Activated B cell treated with CpG ODN at 0.5 μM for 24 hours (primary cell): ENCODE data around the gene PPP1R18. TPM values are rescaled to one million over a fixed set of nuclear protein-coding genes. Genes with fewer than 3 reads are reported as not detected.

Experiments used
- ATAC-seq: fragments of 200-7000 bp; cut with Tn5 transposase; one replicate; pipeline ENCODE4 v1.10.0; 2021; ENCODE audit warnings: low read depth, mild to moderate bottlenecking, moderate library complexity
- CTCF ChIA-PET: fragments of 350-600 bp; sonication (Branson Sonifier 250); formaldehyde crosslinking; loops from one replicate; lab custom pipeline; 2021; ENCODE audit warnings: antibody characterized with exemption; lab: Charles Lee
- POLR2A ChIA-PET: fragments of 350-600 bp; sonication (Branson Sonifier 250); formaldehyde crosslinking; loops from one replicate; lab custom pipeline; 2021; ENCODE audit warnings: antibody characterized with exemption; lab: Charles Lee
- DNase-seq: peaks from one replicate; pipeline ENCODE4 v3.0.0; 2022
- H3K27ac Mint-ChIP-seq: one replicate; pipeline ENCODE4 v1.8.0; 2020; ENCODE audit warnings: mixed read lengths
- H3K27me3 Mint-ChIP-seq: one replicate; pipeline ENCODE4 v1.8.0; 2021; ENCODE audit warnings: mixed read lengths
- H3K36me3 Mint-ChIP-seq: one replicate; pipeline ENCODE4 v1.8.0; 2021; ENCODE audit warnings: low read depth, mixed read lengths
- H3K4me1 Mint-ChIP-seq: one replicate; pipeline ENCODE4 v1.8.0; 2021; ENCODE audit warnings: mixed read lengths
- H3K4me3 Mint-ChIP-seq: one replicate; pipeline ENCODE4 v1.8.0; 2020; ENCODE audit warnings: mild to moderate bottlenecking, mixed read lengths
- H3K9me3 Mint-ChIP-seq: one replicate; pipeline ENCODE4 v1.8.0; 2020; ENCODE audit warnings: mixed read lengths
- intact Hi-C: fragments of 100-400 bp; cut with micrococcal nuclease; formaldehyde crosslinking; loops from one replicate; pipeline ENCODE4 v1.15.1; 2024
- total RNA-seq: library from RNA; stranded (reverse); gene quantifications from 2 replicates; pipeline ENCODE4 v1.2.3, GENCODE V29; 2022
- TF ChIP-seq, protein P1 (sequence below): fragments of 200-600 bp; IDR thresholded peaks from one replicate; pipeline ENCODE4 v1.8.0; 2022; ENCODE audit warnings: antibody characterized with exemption, mild to moderate bottlenecking

PPP1R18 gene
- total RNA-seq, 1 donor from 2014 or later, result 104 TPM

DNA sequence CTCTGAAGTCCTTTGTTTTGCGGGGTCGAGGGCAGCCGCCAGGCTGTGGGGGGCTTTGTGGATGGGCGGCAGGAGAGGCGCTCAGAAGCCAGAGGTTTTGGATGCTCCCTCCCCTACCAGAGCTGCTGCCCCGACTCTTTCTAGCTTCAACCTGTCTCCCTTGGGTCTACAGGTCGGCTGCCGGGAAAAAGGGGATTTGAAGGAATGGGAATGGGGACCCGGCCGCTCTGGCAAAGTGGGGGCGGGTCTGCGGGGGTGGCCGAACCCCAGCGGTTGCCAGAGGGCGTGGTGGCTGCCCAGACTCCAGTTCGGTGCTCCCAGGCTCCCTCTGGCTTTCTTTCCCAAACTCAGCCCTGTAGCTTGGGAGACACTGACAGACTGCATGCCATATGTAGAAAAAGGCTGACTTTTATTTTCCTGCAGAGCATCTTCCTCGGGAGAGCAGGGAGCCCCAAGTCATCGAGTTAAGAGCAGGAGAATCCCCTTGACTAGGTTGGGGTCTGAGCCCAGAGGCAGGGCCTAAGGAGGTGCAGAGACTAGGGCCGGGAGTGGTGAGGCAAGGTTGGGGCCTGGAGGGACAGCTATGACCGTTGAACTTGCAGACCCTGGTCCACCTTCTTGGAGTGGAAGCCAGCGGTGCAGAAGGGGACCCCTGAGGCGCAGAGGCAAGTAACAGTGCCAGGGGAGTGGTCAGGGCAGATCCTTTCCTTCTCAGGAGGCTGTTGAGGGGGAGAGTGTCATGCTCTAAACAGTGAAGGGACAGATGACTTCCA lies 1.4 kb upstream of the PPP1R18 start:
- POLR2A ChIA-PET, result interaction anchor here (0.6 to 8.2 kb wide), 9 partner anchors 9 to 197 kb away, joined by 3 to 262 read pairs (median 6); partner anchors contain the start of genes DHX16, MDC1, MRPS18B and PPP1R10
- H3K27me3 Mint-ChIP-seq, result no peaks in the 10 kb centered on the region
- TF ChIP-seq, protein P1, sequence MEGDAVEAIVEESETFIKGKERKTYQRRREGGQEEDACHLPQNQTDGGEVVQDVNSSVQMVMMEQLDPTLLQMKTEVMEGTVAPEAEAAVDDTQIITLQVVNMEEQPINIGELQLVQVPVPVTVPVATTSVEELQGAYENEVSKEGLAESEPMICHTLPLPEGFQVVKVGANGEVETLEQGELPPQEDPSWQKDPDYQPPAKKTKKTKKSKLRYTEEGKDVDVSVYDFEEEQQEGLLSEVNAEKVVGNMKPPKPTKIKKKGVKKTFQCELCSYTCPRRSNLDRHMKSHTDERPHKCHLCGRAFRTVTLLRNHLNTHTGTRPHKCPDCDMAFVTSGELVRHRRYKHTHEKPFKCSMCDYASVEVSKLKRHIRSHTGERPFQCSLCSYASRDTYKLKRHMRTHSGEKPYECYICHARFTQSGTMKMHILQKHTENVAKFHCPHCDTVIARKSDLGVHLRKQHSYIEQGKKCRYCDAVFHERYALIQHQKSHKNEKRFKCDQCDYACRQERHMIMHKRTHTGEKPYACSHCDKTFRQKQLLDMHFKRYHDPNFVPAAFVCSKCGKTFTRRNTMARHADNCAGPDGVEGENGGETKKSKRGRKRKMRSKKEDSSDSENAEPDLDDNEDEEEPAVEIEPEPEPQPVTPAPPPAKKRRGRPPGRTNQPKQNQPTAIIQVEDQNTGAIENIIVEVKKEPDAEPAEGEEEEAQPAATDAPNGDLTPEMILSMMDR, result no peak
- ATAC-seq (no peak), DNase-seq (no peak)
- H3K4me1 Mint-ChIP-seq, result peaks cover 74% of the 10 kb centered on the region
- no peaks in the 10 kb centered on the region for H3K9me3 Mint-ChIP-seq
- H3K36me3 Mint-ChIP-seq, result peaks cover 32% of the 10 kb centered on the region
- CTCF ChIA-PET, result interaction anchor here (0.7 to 6.1 kb wide), 8 partner anchors 8 to 42 kb away, joined by 3 to 58 read pairs (median 6); partner anchors contain the start of genes DHX16 and MDC1
- intact Hi-C loops, result loop anchor here (1.0 to 10.0 kb wide), 3 partner anchors 15 to 877 kb away; partner anchors contain the start of genes DHX16 and MDC1
- peak overlapping the region; percentile 99 for H3K27ac Mint-ChIP-seq
- peak overlapping the region; percentile 92 for H3K4me3 Mint-ChIP-seq

DNA sequence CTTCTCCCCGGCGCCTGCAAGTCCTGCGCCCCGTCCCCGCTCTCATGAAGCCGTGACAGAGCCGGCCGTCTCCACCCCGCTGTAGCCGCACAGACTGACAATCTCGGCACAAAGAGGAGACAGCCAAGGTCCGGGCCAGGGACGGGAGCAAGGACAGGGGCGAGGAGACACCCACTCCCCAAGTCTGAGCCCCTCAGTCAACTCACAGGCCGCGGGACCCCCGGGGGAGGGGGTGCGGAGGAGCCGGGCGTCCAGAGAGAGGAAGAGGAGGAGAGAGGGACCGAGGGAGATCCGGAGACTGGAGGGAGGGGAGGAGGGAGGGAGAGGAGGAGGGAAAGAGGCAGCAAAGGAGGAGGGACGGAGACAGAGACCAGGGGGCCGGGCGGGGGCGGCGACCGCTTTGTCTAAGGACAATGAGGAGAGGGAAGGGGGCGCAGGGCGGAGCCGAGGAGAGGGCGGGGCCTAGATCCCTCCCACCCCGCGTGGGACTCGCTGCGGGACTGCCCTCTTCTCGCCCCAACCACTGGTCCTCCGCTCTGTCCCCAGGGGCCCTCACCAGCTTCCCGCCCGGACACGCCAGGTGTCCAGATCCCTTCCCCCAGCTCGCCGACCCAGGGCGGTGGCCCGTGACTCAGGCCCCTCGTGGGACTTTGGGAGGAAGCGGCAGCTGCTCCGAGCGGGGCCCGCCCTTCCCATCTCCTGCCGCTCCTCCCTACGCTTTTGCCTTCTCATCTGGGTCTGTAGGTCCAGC lies 638 bp upstream of the PPP1R18 start:
- H3K4me1 Mint-ChIP-seq, result peaks cover 78% of the 10 kb centered on the region
- CTCF ChIA-PET, result interaction anchor here (1.8 to 6.1 kb wide), 4 partner anchors 7 to 35 kb away, joined by 5 to 58 read pairs (median 26); partner anchors contain the start of genes DHX16 and MDC1
- POLR2A ChIA-PET, result interaction anchor here (0.6 to 8.2 kb wide), 9 partner anchors 8 to 197 kb away, joined by 3 to 262 read pairs (median 6); partner anchors contain the start of genes DHX16, MDC1, MRPS18B and PPP1R10
- H3K36me3 Mint-ChIP-seq, result peaks cover 38% of the 10 kb centered on the region
- H3K27ac Mint-ChIP-seq, result peak overlapping the region; percentile 99
- ATAC-seq, result peak; percentile 56
- intact Hi-C loops, result loop anchor here (1.0 to 10.0 kb wide), 3 partner anchors 14 to 878 kb away; partner anchors contain the start of genes DHX16 and MDC1
- peak overlapping the region; percentile 92 for H3K4me3 Mint-ChIP-seq
- H3K27me3 Mint-ChIP-seq, result no peaks in the 10 kb centered on the region
- no peaks in the 10 kb centered on the region for H3K9me3 Mint-ChIP-seq
- DNase-seq, result peak; percentile 82
- TF ChIP-seq, protein P1, result no peak

DNA sequence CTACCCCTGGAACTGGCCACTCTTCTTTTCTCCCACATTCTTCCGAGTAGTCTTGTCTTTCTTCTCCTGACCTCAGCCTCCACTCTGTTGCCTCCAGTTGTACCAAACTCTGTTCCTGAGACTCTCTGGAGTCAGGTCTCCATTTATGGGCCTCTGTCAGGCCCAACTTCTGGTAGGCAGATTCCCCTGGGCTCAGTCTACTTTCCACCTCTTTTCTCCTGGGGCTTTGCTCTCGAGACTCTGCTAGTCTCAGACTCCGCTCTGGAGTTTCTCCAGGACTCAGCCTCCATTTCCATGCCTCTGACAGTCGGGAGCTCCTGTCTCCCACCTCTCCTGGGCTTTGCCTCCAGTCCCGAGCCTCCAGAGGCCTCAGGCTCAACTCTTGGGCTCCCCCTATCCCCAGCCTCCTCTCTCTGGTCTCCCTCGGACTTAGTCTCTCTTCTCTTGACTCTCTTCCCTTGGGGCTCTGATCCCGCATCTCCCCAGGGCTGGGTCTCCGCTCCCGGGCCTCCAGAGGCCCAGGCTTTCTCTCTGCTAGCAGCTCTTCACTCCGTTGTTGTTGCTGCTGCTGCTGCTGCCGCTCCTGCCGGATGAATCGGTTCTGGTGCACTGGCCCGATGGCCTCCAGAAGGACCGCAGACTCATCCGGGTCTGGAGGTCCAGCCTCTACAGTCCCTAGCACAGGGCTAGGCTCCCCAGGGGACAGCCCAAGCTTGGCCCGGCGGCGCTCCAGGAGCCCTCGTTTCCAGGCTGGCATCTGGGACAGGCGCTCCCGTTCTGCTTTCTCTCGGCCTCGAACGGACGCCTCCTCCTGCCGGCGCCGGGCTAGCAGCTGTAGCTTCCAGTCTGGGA lies 1.1 kb downstream of the PPP1R18 start:
- Mint-ChIP-seq H3K4me1 (peaks cover 82% of the 10 kb centered on the region), H3K9me3 (no peaks in the 10 kb centered on the region), H3K27me3 (no peaks in the 10 kb centered on the region), H3K27ac (peak overlapping the region; percentile 99), H3K4me3 (peak overlapping the region; percentile 92), H3K36me3 (peaks cover 46% of the 10 kb centered on the region)
- ChIA-PET POLR2A (interaction anchor here (0.5 to 15.3 kb wide), 11 partner anchors 10 to 1512 kb away, joined by 3 to 697 read pairs (median 5); partner anchors contain the start of genes ABCF1, DDR1, MDC1 and MRPS18B), CTCF (interaction anchor here (1.0 to 15.7 kb wide), 2 partner anchors 13 to 43 kb away, joined by 4 to 576 read pairs; partner anchors contain the start of genes DHX16 and TUBB)
- intact Hi-C loops, result loop anchor here (2.0 to 10.0 kb wide), 2 partner anchors 13 to 879 kb away; partner anchors contain the start of gene DHX16
- TF ChIP-seq, protein P1, result no peak
- DNase-seq (no peak), ATAC-seq (no peak)

DNA sequence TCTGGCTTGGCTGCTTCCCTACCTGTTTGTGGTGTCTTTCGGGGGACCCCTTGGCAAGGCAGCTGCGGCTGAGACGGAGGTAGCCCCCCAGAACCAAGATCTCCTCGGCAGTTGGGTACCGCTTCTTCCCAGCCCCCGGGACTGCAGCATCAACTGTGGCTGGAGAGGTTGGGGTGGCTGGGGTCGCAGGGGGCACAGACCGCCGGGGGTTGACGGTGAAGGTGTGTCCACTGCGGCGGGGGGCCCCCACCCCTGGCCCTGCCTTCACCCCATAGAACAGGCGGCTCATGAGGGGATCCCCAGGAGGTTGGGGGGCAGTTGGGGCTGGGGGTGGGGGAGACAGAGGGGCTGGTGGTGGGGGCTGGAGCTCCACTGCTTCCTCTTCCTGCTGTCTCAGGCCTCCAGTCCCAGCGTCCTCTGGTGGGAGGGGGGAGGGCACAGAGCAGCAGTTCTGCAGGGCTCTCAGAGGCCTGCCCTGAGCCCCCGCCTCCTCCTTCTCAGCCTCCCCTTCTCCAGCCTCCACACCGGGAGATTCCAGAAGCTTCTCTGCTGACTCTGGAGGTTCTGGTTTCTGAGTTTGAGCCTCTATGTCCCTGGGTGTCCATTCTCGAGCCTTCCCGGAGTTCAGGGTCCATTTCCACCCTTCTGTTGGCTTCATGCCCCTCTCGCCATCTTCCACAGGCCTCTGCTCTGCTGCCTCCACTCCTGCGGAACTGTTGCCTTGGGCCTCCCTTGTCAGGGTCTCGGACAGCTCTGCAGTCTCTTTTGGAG lies 1.9 kb downstream of the PPP1R18 start:
- TF ChIP-seq, protein P1, result no peak
- CTCF ChIA-PET, result interaction anchor here (1.0 to 15.7 kb wide), 2 partner anchors 12 to 44 kb away, joined by 4 to 576 read pairs; partner anchors contain the start of genes DHX16 and TUBB
- ATAC-seq (no peak), DNase-seq (no peak)
- no peaks in the 10 kb centered on the region for H3K9me3 Mint-ChIP-seq
- H3K27ac Mint-ChIP-seq, result peak overlapping the region; percentile 99
- POLR2A ChIA-PET, result interaction anchor here (0.5 to 15.3 kb wide), 7 partner anchors 9 to 168 kb away, joined by 3 to 697 read pairs (median 5); partner anchors contain the start of genes ABCF1, MDC1, MRPS18B and PPP1R10
- H3K4me1 Mint-ChIP-seq, result peaks cover 82% of the 10 kb centered on the region
- intact Hi-C loops, result loop anchor here (5.0 to 10.0 kb wide), 3 partner anchors 223 to 880 kb away; partner anchors contain the start of genes GTF2H4 and TRIM26
- H3K27me3 Mint-ChIP-seq, result no peaks in the 10 kb centered on the region
- peak overlapping the region; percentile 92 for H3K4me3 Mint-ChIP-seq
- peaks cover 54% of the 10 kb centered on the region for H3K36me3 Mint-ChIP-seq
